ENCODE results near the gene DLX2. TPM values are rescaled to one million over a fixed set of nuclear protein-coding genes. Genes with fewer than 3 reads are reported as not detected.
"Not testable (repeated sequence)": the region's sequence is repeated elsewhere in the genome, so short reads cannot be mapped to it uniquely, and the experiment has no call there.

DLX2 gene
- total and polyA plus RNA-seq, 7 donors: not detected

DNA sequence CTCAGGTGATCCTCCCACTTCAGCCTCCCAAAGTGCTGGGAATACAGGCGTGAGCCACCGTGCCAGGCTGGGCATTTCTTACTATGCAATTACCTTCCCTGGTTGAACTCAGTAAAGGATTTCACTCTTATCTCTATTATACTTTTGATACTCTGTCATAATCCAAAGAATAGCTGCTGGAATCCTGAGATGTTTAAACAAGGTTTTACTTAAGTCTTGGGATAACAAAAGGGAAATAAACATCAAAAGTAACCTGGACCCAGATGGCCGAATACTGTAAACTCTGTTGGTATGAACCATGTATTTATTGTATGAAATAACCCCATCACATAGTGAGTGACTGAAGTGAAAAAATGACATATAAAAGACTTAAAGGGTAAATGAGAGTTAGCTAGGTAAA is 11.9 kb upstream of the DLX2 start:
- TF ChIP-seq, protein P1, sequence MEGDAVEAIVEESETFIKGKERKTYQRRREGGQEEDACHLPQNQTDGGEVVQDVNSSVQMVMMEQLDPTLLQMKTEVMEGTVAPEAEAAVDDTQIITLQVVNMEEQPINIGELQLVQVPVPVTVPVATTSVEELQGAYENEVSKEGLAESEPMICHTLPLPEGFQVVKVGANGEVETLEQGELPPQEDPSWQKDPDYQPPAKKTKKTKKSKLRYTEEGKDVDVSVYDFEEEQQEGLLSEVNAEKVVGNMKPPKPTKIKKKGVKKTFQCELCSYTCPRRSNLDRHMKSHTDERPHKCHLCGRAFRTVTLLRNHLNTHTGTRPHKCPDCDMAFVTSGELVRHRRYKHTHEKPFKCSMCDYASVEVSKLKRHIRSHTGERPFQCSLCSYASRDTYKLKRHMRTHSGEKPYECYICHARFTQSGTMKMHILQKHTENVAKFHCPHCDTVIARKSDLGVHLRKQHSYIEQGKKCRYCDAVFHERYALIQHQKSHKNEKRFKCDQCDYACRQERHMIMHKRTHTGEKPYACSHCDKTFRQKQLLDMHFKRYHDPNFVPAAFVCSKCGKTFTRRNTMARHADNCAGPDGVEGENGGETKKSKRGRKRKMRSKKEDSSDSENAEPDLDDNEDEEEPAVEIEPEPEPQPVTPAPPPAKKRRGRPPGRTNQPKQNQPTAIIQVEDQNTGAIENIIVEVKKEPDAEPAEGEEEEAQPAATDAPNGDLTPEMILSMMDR (IDR thresholded peaks at IDR 0.05): no peak
- intact Hi-C loops (cut with DNase I): loop anchor here in 1 of 2 donors (10.0 kb wide), 1 partner anchor 300 kb away; no protein-coding TSS in a partner anchor
- H3K4me1 ChIP-seq: no peaks in the 10 kb centered on the region
- WGBS, 3 donors: 81 to 90% (median 83%) methylated on average over 3 of the region's 3 CpGs
- DNase-seq: no peak
- no peaks in the 10 kb centered on the region for H3K9me3 ChIP-seq
- H3K36me3 ChIP-seq (ENCODE audit: insufficient read depth in 1 of 2, low read depth in 1 of 2): no peaks in the 10 kb centered on the region
- H3K27me3 ChIP-seq (ENCODE audit: insufficient read depth in 3 of 3, low read length in 2 of 3): peaks cover 0 to 7% (median 2%) of the 10 kb centered on the region in 3 donors
- no peak for ATAC-seq
- no peak overlapping the region for H3K27ac ChIP-seq
- H3K4me3 ChIP-seq: no peak overlapping the region

DNA sequence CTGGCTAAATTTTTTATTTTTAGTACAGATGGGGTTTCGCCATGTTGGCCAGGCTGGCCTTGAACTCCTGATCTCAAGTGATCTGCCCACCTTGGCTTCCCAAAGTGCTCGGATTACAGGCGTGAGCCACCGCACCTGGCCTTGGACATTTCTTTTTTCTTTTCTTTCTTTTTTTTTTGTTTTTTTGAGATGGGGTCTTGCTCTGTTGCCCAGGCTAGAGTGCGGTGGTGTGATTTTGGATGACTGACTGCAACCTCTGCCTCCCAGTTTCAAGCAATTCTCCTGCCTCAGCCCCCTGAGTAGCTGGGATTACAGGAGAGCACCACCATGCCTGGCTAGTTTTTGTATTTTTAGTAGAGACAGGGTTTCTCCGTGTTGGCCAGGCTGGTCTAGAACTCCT is 11.5 kb upstream of the DLX2 start:
- intact Hi-C loops (cut with DNase I): loop anchor here in 1 of 2 donors (10.0 kb wide), 1 partner anchor 299 kb away; no protein-coding TSS in a partner anchor
- not testable (repeated sequence) for H3K36me3 ChIP-seq (ENCODE audit: insufficient read depth in 1 of 2, low read depth in 1 of 2); H3K27ac ChIP-seq; H3K27me3 ChIP-seq (ENCODE audit: insufficient read depth in 3 of 3, low read length in 2 of 3); H3K9me3 ChIP-seq; DNase-seq; H3K4me3 ChIP-seq; ATAC-seq; H3K4me1 ChIP-seq
- WGBS, 3 donors: 87 to 93% (median 88%) methylated on average over 6 of the region's 6 CpGs

DNA sequence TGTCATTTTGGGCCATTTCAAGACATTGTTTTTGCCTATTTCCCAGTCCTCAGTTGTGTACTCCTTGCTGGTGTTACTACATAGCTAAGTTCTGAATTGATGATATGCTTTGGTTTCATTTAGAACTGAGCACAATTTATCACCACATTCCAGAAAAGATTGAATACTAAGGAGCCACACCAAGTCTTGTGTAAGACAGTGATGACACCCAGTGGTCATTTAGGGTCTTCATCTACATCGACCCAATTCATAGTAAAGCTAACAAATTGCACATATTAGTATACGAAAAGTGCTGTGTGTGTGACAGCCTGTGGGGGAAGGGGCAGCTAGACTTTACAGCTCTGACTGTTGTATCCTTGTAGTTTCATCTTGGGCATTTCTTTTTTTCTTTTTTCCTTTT is 10.9 kb upstream of the DLX2 start:
- H3K4me3 ChIP-seq: no peak overlapping the region
- no peak overlapping the region for H3K27ac ChIP-seq
- H3K9me3 ChIP-seq: no peaks in the 10 kb centered on the region
- H3K27me3 ChIP-seq (ENCODE audit: insufficient read depth in 3 of 3, low read length in 2 of 3): peaks cover 0 to 11% (median 5%) of the 10 kb centered on the region in 3 donors
- DNase-seq (no peak), ATAC-seq (peak in 1 of 4 donors; percentile 72)
- no peaks in the 10 kb centered on the region for H3K36me3 ChIP-seq (ENCODE audit: insufficient read depth in 1 of 2, low read depth in 1 of 2)
- TF ChIP-seq, protein P1 (IDR thresholded peaks at IDR 0.05): peak; percentile 39
- no peaks in the 10 kb centered on the region for H3K4me1 ChIP-seq
- intact Hi-C loops (cut with DNase I): loop anchor here in 1 of 2 donors (10.0 kb wide), 1 partner anchor 299 kb away; no protein-coding TSS in a partner anchor
- 13 to 18% (median 17%) methylated on average over 2 of the region's 2 CpGs for WGBS, 3 donors

GRCh38 chr2:172109988-172110811 is 7.5 kb upstream of the DLX2 start:
- intact Hi-C loops (cut with DNase I): loop anchor here (5.0 to 10.0 kb wide), 4 partner anchors 185 to 515 kb away; partner anchors contain the start of gene HAT1 (in 1 of the 2)
- Histone ChIP-seq H3K27me3 (ENCODE audit: insufficient read depth in 3 of 3, low read length in 2 of 3) (peaks cover 0 to 46% (median 33%) of the 10 kb centered on the region in 3 donors), H3K27ac (no peak overlapping the region), H3K4me3 (no peak overlapping the region), H3K36me3 (ENCODE audit: insufficient read depth in 1 of 2, low read depth in 1 of 2) (no peaks in the 10 kb centered on the region), H3K4me1 (peaks cover 9% of the 10 kb centered on the region), H3K9me3 (no peaks in the 10 kb centered on the region)
- TF ChIP-seq, protein P1 (IDR thresholded peaks at IDR 0.05): no peak
- ATAC-seq (no peak), DNase-seq (no peak)
- WGBS, 3 donors: 57 to 67% (median 60%) methylated on average over 29 to 31 of the region's 31 CpGs

DNA sequence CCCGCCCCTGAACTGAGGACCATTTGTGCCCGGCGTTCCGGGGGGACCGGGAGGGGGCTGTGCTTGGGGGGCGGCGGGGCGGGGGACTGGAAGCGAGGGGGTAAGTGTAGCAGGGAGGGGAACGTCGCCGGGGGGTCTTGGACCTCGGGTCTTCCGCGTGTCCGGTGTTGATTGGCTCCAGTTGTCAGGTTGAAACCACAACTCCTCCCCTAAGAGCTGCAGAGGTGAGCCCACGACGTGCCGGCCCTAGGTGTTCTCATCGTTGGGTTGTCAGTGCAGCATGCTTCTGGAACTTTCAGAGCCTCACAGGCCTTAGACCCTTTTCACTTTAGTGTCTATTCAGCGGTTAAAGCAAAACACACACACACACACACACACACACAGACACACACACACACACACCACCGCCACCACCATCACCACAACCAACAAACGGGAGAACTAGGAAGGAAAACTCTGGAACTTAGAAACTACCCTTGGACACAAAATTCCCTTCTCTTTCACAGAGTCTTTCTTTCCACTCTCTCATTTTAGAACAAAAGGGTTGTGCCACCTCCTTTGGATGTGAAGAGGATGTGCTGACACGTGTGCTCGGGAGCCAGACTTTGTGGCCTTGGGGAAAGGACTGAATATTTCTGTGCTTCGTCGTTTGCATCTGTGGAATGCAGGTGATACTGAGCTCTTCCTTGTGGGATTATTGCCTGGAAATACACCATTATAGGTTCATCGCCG is 6.7 kb upstream of the DLX2 start:
- no peaks in the 10 kb centered on the region for H3K9me3 ChIP-seq
- ATAC-seq (no peak), DNase-seq (no peak)
- peaks cover 9% of the 10 kb centered on the region for H3K4me1 ChIP-seq
- H3K27me3 ChIP-seq (ENCODE audit: insufficient read depth in 3 of 3, low read length in 2 of 3): peaks cover 0 to 53% (median 37%) of the 10 kb centered on the region in 3 donors
- H3K4me3 ChIP-seq: no peak overlapping the region
- 33 to 42% (median 39%) methylated on average over 29 of the region's 29 CpGs for WGBS, 3 donors
- intact Hi-C loops (cut with DNase I): loop anchor here in 1 of 2 donors (5.0 to 10.0 kb wide), 3 partner anchors 185 to 515 kb away; partner anchors contain the start of gene HAT1
- TF ChIP-seq, protein P1 (IDR thresholded peaks at IDR 0.05): no peak
- no peaks in the 10 kb centered on the region for H3K36me3 ChIP-seq (ENCODE audit: insufficient read depth in 1 of 2, low read depth in 1 of 2)
- no peak overlapping the region for H3K27ac ChIP-seq

All from psoas muscle (tissue), 8 donors.